ENCODE results near the gene AIRE. TPM values are rescaled to one million over a fixed set of nuclear protein-coding genes. Genes with fewer than 3 reads are reported as not detected.

AIRE gene
- total RNA-seq, 1 donor from 2014 or later: not detected

DNA sequence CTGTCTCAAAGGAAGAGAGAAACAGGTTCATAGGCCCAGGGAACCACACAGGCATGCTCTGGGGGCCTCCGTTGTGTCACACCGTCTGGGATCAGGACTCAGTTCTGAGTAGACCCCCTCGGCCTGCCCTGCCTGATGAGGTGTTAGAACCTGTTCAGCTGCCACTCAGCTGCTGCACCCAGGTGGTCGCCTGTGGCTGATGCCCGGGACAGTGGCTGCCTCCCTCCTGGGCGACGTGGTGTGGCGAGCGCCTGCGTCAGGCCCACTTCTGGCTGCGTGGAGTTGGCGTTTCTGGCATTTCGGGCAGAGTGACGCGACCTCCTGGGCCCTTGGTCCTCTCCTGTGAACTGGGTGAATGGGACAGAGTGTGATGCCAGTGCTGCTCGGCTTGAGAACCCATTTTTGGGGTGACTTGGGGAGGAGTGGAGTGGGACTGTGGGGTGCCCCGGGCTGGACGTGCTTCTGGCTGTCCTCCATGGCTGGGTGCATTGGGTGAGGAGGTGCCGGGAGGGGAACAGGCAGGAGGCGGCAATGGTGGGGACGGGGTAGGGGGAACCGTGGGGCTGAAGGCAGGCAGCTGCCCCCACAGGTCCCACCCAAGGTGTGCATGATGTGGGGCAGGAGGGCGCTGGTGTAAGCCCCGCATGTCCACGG lies 42.7 kb downstream of the AIRE start:
- H3K36me3 Mint-ChIP-seq (ENCODE audit: unreplicated experiment): no peaks in the 10 kb centered on the region
- no peaks in the 10 kb centered on the region for H3K4me1 Mint-ChIP-seq (ENCODE audit: unreplicated experiment)
- no peak overlapping the region for H3K4me3 Mint-ChIP-seq (ENCODE audit: unreplicated experiment)
- TF ChIP-seq, protein P1, sequence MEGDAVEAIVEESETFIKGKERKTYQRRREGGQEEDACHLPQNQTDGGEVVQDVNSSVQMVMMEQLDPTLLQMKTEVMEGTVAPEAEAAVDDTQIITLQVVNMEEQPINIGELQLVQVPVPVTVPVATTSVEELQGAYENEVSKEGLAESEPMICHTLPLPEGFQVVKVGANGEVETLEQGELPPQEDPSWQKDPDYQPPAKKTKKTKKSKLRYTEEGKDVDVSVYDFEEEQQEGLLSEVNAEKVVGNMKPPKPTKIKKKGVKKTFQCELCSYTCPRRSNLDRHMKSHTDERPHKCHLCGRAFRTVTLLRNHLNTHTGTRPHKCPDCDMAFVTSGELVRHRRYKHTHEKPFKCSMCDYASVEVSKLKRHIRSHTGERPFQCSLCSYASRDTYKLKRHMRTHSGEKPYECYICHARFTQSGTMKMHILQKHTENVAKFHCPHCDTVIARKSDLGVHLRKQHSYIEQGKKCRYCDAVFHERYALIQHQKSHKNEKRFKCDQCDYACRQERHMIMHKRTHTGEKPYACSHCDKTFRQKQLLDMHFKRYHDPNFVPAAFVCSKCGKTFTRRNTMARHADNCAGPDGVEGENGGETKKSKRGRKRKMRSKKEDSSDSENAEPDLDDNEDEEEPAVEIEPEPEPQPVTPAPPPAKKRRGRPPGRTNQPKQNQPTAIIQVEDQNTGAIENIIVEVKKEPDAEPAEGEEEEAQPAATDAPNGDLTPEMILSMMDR (IDR thresholded peaks at IDR 0.05): no peak
- DNase-seq (ENCODE audit: extremely low spot score, unreplicated experiment): no peak
- no peaks in the 10 kb centered on the region for H3K27me3 Mint-ChIP-seq (ENCODE audit: unreplicated experiment)
- H3K9me3 Mint-ChIP-seq (ENCODE audit: unreplicated experiment): no peaks in the 10 kb centered on the region
- H3K27ac Mint-ChIP-seq (ENCODE audit: unreplicated experiment): no peak overlapping the region

DNA sequence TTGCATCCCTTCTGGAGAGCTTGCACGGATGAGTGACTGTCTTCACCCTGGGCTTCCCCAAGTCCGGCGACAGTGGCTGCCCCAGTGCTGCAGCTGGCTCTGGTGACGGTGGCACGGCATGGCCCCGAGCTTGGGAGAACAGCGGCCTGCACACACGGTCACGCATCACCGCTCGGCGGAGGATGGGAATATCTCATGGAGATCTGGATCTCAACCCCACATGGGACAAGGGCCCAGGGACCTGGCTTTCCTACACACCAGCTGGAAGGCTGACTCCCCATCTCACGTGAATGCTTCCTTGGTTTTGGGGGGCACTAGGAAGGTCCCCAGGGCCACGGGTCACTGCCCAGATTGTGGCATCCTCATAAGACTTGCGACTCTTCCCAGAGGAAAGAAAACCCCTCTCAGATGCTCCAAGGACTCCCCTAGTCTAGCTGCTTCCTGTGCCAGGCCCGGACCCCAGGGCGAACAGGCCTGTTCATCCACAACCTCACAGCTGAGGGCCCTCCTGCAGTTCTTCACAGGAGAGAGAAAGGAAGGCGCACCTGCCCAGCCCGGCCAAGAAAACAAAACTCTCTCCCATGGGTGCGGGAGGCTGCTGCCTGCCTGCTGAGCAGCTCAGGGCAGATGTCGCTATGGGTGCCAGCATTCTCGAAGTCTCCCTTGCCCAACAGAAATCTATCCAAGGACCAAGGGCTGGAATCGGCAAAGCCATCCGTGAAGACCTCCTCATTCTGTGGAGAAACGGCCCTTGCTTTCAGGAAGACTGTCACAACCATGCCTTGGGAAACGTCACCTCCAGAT lies 43.6 kb downstream of the AIRE start:
- TF ChIP-seq, protein P1 (IDR thresholded peaks at IDR 0.05): no peak
- H3K9me3 Mint-ChIP-seq (ENCODE audit: unreplicated experiment): no peaks in the 10 kb centered on the region
- H3K27me3 Mint-ChIP-seq (ENCODE audit: unreplicated experiment): no peaks in the 10 kb centered on the region
- no peak for DNase-seq (ENCODE audit: extremely low spot score, unreplicated experiment)
- no peak overlapping the region for H3K27ac Mint-ChIP-seq (ENCODE audit: unreplicated experiment)
- H3K4me3 Mint-ChIP-seq (ENCODE audit: unreplicated experiment): no peak overlapping the region
- no peaks in the 10 kb centered on the region for H3K36me3 Mint-ChIP-seq (ENCODE audit: unreplicated experiment)
- no peaks in the 10 kb centered on the region for H3K4me1 Mint-ChIP-seq (ENCODE audit: unreplicated experiment)

DNA sequence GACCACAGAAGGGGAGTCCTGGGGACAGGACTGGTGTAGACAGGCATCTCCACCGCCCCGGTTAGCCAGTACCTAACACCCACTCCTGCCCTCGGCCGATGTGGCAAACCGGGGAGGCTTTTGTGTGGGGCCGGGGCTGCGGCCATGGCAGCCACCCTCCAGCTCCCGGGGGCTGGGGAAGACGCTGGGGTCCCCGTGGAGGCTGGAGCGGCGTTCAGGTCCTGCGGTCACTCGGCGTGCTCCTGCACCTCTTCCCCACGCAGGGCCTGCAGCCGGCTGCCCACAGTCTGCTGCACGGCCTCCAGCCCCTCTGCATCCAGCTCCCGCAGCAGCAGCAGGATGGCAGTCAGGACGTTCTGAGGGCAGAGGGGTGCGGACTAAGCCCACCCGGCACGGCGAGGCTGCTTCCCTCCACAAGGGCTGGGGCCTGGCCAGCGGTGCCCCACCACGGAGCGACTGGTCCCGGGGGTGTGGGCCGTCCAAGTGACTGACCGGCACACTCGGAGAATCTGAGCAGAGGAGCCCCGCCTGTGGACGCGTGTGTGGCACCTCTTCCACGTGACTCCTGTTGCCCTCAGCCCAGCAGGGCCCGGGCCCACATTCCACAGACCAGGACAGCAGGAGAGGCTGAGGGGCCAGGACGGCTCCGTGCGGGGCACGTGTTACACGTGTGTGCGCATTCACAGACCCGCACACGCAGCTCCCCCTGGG lies 44.5 kb downstream of the AIRE start:
- H3K9me3 Mint-ChIP-seq (ENCODE audit: unreplicated experiment): no peaks in the 10 kb centered on the region
- H3K4me3 Mint-ChIP-seq (ENCODE audit: unreplicated experiment): no peak overlapping the region
- no peaks in the 10 kb centered on the region for H3K36me3 Mint-ChIP-seq (ENCODE audit: unreplicated experiment)
- no peak overlapping the region for H3K27ac Mint-ChIP-seq (ENCODE audit: unreplicated experiment)
- H3K27me3 Mint-ChIP-seq (ENCODE audit: unreplicated experiment): no peaks in the 10 kb centered on the region
- no peaks in the 10 kb centered on the region for H3K4me1 Mint-ChIP-seq (ENCODE audit: unreplicated experiment)
- TF ChIP-seq, protein P1 (IDR thresholded peaks at IDR 0.05): no peak
- DNase-seq (ENCODE audit: extremely low spot score, unreplicated experiment): no peak

DNA sequence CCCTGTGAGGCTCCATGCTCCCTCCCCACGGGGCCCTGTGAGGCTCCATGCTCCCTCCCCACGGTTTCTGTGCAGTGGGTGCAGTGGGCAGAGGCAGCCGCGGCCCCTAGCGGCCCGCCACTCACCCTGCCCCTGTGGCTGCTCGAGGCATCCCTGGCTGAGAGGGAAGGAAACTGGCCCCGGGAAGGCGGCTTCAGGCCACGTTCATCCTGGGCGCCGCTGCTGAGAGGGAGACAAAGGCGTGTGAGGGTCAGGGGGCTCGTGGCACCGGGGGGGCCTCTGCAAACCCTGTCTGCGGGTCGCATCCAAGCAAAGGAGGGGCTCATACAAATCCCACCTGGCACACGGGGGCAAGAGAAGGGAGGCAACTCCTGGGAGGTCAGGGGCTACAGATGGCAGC lies 45.0 kb downstream of the AIRE start:
- Mint-ChIP-seq H3K4me1 (ENCODE audit: unreplicated experiment) (no peaks in the 10 kb centered on the region), H3K9me3 (ENCODE audit: unreplicated experiment) (no peaks in the 10 kb centered on the region), H3K27ac (ENCODE audit: unreplicated experiment) (no peak overlapping the region), H3K4me3 (ENCODE audit: unreplicated experiment) (no peak overlapping the region), H3K36me3 (ENCODE audit: unreplicated experiment) (no peaks in the 10 kb centered on the region), H3K27me3 (ENCODE audit: unreplicated experiment) (no peaks in the 10 kb centered on the region)
- TF ChIP-seq, protein P1 (IDR thresholded peaks at IDR 0.05): no peak
- no peak for DNase-seq (ENCODE audit: extremely low spot score, unreplicated experiment)

DNA sequence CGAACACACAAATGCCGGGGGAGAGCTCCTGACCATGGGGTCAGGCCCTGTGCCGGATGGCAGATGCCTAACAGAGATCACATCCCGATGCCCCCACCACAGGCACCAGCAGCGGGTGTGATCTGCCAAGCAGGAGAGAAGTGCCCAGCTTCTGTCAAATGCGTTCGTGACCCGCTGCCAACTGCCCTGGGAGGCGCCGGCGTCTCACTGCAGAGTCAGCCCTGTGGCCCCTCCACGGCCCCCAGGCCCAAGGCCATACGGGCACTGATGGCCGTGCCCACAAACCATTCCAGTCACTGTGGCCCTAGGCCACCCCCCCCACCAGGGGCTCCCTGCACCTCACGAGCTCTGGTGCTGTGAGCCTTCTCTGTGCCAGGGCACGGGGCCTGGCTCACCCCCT lies 45.5 kb downstream of the AIRE start:
- no peak overlapping the region for H3K4me3 Mint-ChIP-seq (ENCODE audit: unreplicated experiment)
- TF ChIP-seq, protein P1 (IDR thresholded peaks at IDR 0.05): no peak
- no peaks in the 10 kb centered on the region for H3K36me3 Mint-ChIP-seq (ENCODE audit: unreplicated experiment)
- H3K27me3 Mint-ChIP-seq (ENCODE audit: unreplicated experiment): no peaks in the 10 kb centered on the region
- no peaks in the 10 kb centered on the region for H3K4me1 Mint-ChIP-seq (ENCODE audit: unreplicated experiment)
- no peaks in the 10 kb centered on the region for H3K9me3 Mint-ChIP-seq (ENCODE audit: unreplicated experiment)
- no peak overlapping the region for H3K27ac Mint-ChIP-seq (ENCODE audit: unreplicated experiment)
- no peak for DNase-seq (ENCODE audit: extremely low spot score, unreplicated experiment)
